NCI-H1105 (cell line): Measurements from ENCODE around the gene GRAMD1C.
"Not testable (repeated sequence)": the region's sequence is repeated elsewhere in the genome, so short reads cannot be mapped to it uniquely, and the experiment has no call there.

ENCODE experiments used
- DNase-seq: peaks from one replicate; lab custom pipeline; 2025; lab: John Stamatoyannopoulos, UW

Gene GRAMD1C

GRCh38 chr3:113838631-113839209, at the start of gene GRAMD1C:
GRAMD1C (plus strand) TSS chr3:113838788; CDS start chr3:113838910, 122 bp downstream.
- DNase-seq = peak; percentile 87

- no peak for DNase-seq
Observed at GRCh38 chr3:113791381-113791780, 47.2 kb upstream of the GRAMD1C start.

- no peak for DNase-seq
Observed at GRCh38 chr3:113794526-113794925, 44.1 kb upstream of the GRAMD1C start.

- no peak for DNase-seq
Observed at GRCh38 chr3:113795693-113796092, 42.9 kb upstream of the GRAMD1C start.

GRCh38 chr3:113802795-113803455, 35.7 kb upstream of the GRAMD1C start:
- no peak for DNase-seq

- DNase-seq = no peak
Observed at GRCh38 chr3:113804661-113805060, 33.9 kb upstream of the GRAMD1C start.

- no peak for DNase-seq
Observed at GRCh38 chr3:113805249-113805648, 33.3 kb upstream of the GRAMD1C start.

- no peak for DNase-seq
Observed at GRCh38 chr3:113812854-113813253, 25.7 kb upstream of the GRAMD1C start.

- no peak for DNase-seq
Observed at GRCh38 chr3:113819866-113820265, 18.7 kb upstream of the GRAMD1C start.

- no peak for DNase-seq
Observed at GRCh38 chr3:113825090-113825489, 13.5 kb upstream of the GRAMD1C start.

GRCh38 chr3:113828600-113828999, 10.0 kb upstream of the GRAMD1C start:
- no peak for DNase-seq

GRCh38 chr3:113829576-113830354, 8.8 kb upstream of the GRAMD1C start:
- DNase-seq = no peak

- DNase-seq = no peak
Observed at GRCh38 chr3:113831103-113831355, 7.6 kb upstream of the GRAMD1C start.

- DNase-seq = no peak
Observed at GRCh38 chr3:113832477-113833164, 6.0 kb upstream of the GRAMD1C start.

- DNase-seq = no peak
Observed at GRCh38 chr3:113834983-113835382, 3.6 kb upstream of the GRAMD1C start.

GRCh38 chr3:113839551-113839950, 963 bp downstream of the GRAMD1C start:
- no peak for DNase-seq

- DNase-seq = peak; percentile 7
Observed at GRCh38 chr3:113844622-113845222, 6.1 kb downstream of the GRAMD1C start.

GRCh38 chr3:113847247-113847646, 8.7 kb downstream of the GRAMD1C start:
- DNase-seq = no peak

- DNase-seq = no peak
Observed at GRCh38 chr3:113847664-113848461, 9.3 kb downstream of the GRAMD1C start.

- not testable (repeated sequence) for DNase-seq
Observed at GRCh38 chr3:113849071-113849470, 10.5 kb downstream of the GRAMD1C start.

GRCh38 chr3:113849841-113850240, 11.3 kb downstream of the GRAMD1C start:
- not testable (repeated sequence) for DNase-seq

GRCh38 chr3:113850391-113850790, 11.8 kb downstream of the GRAMD1C start:
- DNase-seq = not testable (repeated sequence)
